ENCODE data around the gene UQCR11.

UQCR11 gene

DNA sequence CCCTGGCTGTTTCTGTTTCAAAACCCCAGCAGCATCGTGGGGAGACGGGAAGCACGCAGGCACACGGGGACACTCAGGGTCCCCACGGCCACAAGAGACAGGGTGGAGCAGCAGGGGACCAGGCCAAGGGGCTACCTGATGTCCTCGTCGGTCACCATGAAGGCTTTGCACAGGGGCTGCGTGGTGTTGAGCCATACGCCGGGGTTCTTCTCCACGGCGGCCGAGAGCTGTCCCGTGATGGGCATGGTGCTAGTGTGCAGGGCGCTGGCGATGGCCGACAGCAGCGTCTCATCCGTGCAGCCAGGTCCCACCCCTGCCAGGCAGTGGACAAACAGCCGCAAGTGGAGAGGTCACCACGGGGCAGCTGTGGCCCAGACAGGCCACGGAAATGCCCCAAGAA lies 24.3 kb downstream of the UQCR11 start:
- TF ChIP-seq, protein P1, sequence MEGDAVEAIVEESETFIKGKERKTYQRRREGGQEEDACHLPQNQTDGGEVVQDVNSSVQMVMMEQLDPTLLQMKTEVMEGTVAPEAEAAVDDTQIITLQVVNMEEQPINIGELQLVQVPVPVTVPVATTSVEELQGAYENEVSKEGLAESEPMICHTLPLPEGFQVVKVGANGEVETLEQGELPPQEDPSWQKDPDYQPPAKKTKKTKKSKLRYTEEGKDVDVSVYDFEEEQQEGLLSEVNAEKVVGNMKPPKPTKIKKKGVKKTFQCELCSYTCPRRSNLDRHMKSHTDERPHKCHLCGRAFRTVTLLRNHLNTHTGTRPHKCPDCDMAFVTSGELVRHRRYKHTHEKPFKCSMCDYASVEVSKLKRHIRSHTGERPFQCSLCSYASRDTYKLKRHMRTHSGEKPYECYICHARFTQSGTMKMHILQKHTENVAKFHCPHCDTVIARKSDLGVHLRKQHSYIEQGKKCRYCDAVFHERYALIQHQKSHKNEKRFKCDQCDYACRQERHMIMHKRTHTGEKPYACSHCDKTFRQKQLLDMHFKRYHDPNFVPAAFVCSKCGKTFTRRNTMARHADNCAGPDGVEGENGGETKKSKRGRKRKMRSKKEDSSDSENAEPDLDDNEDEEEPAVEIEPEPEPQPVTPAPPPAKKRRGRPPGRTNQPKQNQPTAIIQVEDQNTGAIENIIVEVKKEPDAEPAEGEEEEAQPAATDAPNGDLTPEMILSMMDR (IDR thresholded peaks at IDR 0.05; ENCODE audit: insufficient read depth, low read depth, low read length, missing control alignments) = no peak
- no peak for DNase-seq (ENCODE audit: low read depth)

GRCh38 chr19:1580382-1580781 lies 24.9 kb downstream of the UQCR11 start:
- DNase-seq (ENCODE audit: low read depth) = no peak
- H3K4me3 ChIP-seq (ENCODE audit: low read depth, low read length) = no peak overlapping the region
- TF ChIP-seq, protein P1 (IDR thresholded peaks at IDR 0.05; ENCODE audit: insufficient read depth, low read depth, low read length, missing control alignments) = no peak

More for the DNA sequence above, 24.3 kb downstream of the UQCR11 start:
- no peak overlapping the region for H3K4me3 ChIP-seq (ENCODE audit: low read depth, low read length)

DNA sequence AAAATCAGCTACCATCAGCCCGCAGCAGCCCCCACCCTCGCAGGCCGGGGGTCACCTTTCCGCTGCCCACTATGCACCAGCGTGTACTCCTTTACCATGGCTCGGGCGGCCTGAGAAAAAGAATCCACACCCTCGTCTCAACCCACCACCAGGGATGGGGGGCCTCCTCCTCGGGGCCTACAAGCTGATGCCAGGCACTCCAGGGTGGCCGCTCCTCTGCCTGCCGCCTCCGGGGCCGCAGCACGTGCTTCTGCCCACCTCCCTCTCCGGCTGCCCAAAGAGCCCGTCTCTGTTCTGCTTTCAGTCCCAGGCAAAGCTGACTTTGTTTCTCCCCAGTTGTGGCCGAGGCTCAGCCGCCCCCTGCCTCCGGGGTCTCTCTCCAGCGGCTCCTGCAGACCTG lies 26.0 kb downstream of the UQCR11 start:
- TF ChIP-seq, protein P1 (IDR thresholded peaks at IDR 0.05; ENCODE audit: insufficient read depth, low read depth, low read length, missing control alignments) = no peak
- no peak for DNase-seq (ENCODE audit: low read depth)

GRCh38 chr19:1577929-1578618 lies 27.2 kb downstream of the UQCR11 start:
- H3K4me3 ChIP-seq (ENCODE audit: low read depth, low read length) = no peak overlapping the region
- TF ChIP-seq, protein P1 (IDR thresholded peaks at IDR 0.05; ENCODE audit: insufficient read depth, low read depth, low read length, missing control alignments) = no peak
- DNase-seq (ENCODE audit: low read depth) = no peak

More for the DNA sequence above, 26.0 kb downstream of the UQCR11 start:
- H3K4me3 ChIP-seq (ENCODE audit: low read depth, low read length) = no peak overlapping the region

GRCh38 chr19:1577090-1577928 lies 28.0 kb downstream of the UQCR11 start:
- TF ChIP-seq, protein P1 (IDR thresholded peaks at IDR 0.05; ENCODE audit: insufficient read depth, low read depth, low read length, missing control alignments) = no peak

GRCh38 chr19:1576242-1577089 lies 28.8 kb downstream of the UQCR11 start:
- TF ChIP-seq, protein P1 (IDR thresholded peaks at IDR 0.05; ENCODE audit: insufficient read depth, low read depth, low read length, missing control alignments) = no peak
- H3K4me3 ChIP-seq (ENCODE audit: low read depth, low read length) = no peak overlapping the region
- no peak for DNase-seq (ENCODE audit: low read depth)

More at GRCh38 chr19:1577090-1577928, 28.0 kb downstream of the UQCR11 start:
- H3K4me3 ChIP-seq (ENCODE audit: low read depth, low read length) = no peak overlapping the region
- DNase-seq (ENCODE audit: low read depth) = no peak
